Mesenchymal stem cell (in vitro differentiated cells and primary cell): Measurements from ENCODE around the gene CAMTA1.
A peak's percentile ranks its signal among the peaks of the same experiment; 100 is the strongest.

Experiments used
- DNase-seq: peaks from one replicate; pipeline ENCODE4 v3.0.0-alpha.2; 2013
- H2AFZ ChIP-seq: one replicate; pipeline ENCODE4 v1.6.1; 2013; ENCODE audit warnings: low read depth, mild to moderate bottlenecking, control low read depth, inconsistent platforms, low read length, moderate library complexity
- H2AK5ac ChIP-seq: 2 replicates; pipeline ENCODE4 v1.6.1; 2013; ENCODE audit warnings: low read length, moderate library complexity, mild to moderate bottlenecking, inconsistent platforms; ENCODE audit not compliant: severe bottlenecking
- H2BK120ac ChIP-seq: one replicate; pipeline ENCODE4 v1.6.1; 2013; ENCODE audit warnings: low read depth, mild to moderate bottlenecking, inconsistent platforms, low read length, moderate library complexity
- H2BK12ac ChIP-seq, 2 experiments: one replicate each; pipeline ENCODE4 v1.6.1; 2013; ENCODE audit warnings: inconsistent platforms in 2 of 2, low read length in 2 of 2, mild to moderate bottlenecking in 2 of 2, moderate library complexity in 2 of 2, control low read depth in 1 of 2
- H2BK15ac ChIP-seq: one replicate; pipeline ENCODE4 v1.6.1; 2013; ENCODE audit warnings: mild to moderate bottlenecking, low read depth, inconsistent platforms; ENCODE audit not compliant: poor library complexity, severe bottlenecking
- H2BK5ac ChIP-seq: 2 replicates; pipeline ENCODE4 v1.6.1; 2013; ENCODE audit warnings: low read depth, mild to moderate bottlenecking, low read length, control low read depth, inconsistent platforms; ENCODE audit not compliant: poor library complexity, severe bottlenecking
- H3K14ac ChIP-seq, 2 experiments: one replicate each; pipeline ENCODE4 v1.6.1; 2013; ENCODE audit warnings: inconsistent platforms in 2 of 2, low read length in 2 of 2, control low read depth in 1 of 2, mild to moderate bottlenecking in 1 of 2, moderate library complexity in 1 of 2
- H3K18ac ChIP-seq, 2 experiments: one replicate each; pipeline ENCODE4 v1.6.1; 2013; ENCODE audit warnings: inconsistent platforms in 2 of 2, low read length in 2 of 2, control low read depth in 1 of 2, low read depth in 1 of 2, mild to moderate bottlenecking in 1 of 2
- H3K23ac ChIP-seq, 2 experiments: one replicate each; pipeline ENCODE4 v1.6.1; 2013; ENCODE audit warnings: inconsistent platforms in 2 of 2, low read length in 2 of 2, mild to moderate bottlenecking in 2 of 2, moderate library complexity in 2 of 2, control low read depth in 1 of 2
- H3K27ac ChIP-seq: 2 replicates; pipeline ENCODE4 v1.5.1; 2013; ENCODE audit warnings: mild to moderate bottlenecking, moderate library complexity, low read length, control low read depth, inconsistent platforms; ENCODE audit not compliant: poor library complexity, severe bottlenecking
- H3K27me3 ChIP-seq, 2 experiments: 2 replicates each; pipeline versions ENCODE4 v1.6.1 to v1.7.0; 2013; ENCODE audit warnings: low read length in 2 of 2, mild to moderate bottlenecking in 2 of 2, moderate library complexity in 2 of 2, control low read depth in 1 of 2, inconsistent platforms in 1 of 2; ENCODE audit not compliant: control insufficient read depth in 1 of 2, insufficient read depth in 1 of 2
- H3K36me3 ChIP-seq, 2 experiments: 2 replicates each; pipeline versions ENCODE4 v1.6.1 to v1.7.0; 2013; ENCODE audit warnings: low read length in 2 of 2, control low read depth in 1 of 2, inconsistent platforms in 1 of 2, low read depth in 1 of 2, mild to moderate bottlenecking in 1 of 2; ENCODE audit not compliant: insufficient read depth in 2 of 2, control insufficient read depth in 1 of 2
- H3K4ac ChIP-seq, 2 experiments: one replicate each; pipeline ENCODE4 v1.6.1; 2013; ENCODE audit warnings: inconsistent platforms in 2 of 2, low read length in 2 of 2, mild to moderate bottlenecking in 2 of 2, moderate library complexity in 2 of 2, control low read depth in 1 of 2, low read depth in 1 of 2
- H3K4me1 ChIP-seq: 2 replicates; pipeline ENCODE4 v1.6.1; 2013; ENCODE audit warnings: low read depth, low read length, control low read depth; ENCODE audit not compliant: control insufficient read depth, insufficient read depth
- H3K4me2 ChIP-seq: 2 replicates; pipeline ENCODE4 v1.6.1; 2013; ENCODE audit warnings: low read length, mild to moderate bottlenecking, inconsistent platforms; ENCODE audit not compliant: poor library complexity, severe bottlenecking
- H3K4me3 ChIP-seq, 2 experiments: 2 replicates each; pipeline versions ENCODE4 v1.5.1 to v1.7.0; 2013; ENCODE audit warnings: low read length in 2 of 2, mild to moderate bottlenecking in 2 of 2, control low read depth in 1 of 2, low read depth in 1 of 2; ENCODE audit not compliant: insufficient read depth in 1 of 2
- H3K79me1 ChIP-seq: replicated peaks from 2 replicates; pipeline ENCODE4 v1.6.1; 2013; ENCODE audit warnings: mild to moderate bottlenecking, control low read depth, low read length, inconsistent platforms; ENCODE audit not compliant: poor library complexity, severe bottlenecking
- H3K9ac ChIP-seq: 2 replicates; pipeline ENCODE4 v1.7.0; 2013; ENCODE audit warnings: mild to moderate bottlenecking, low read length, moderate library complexity
- H3K9me3 ChIP-seq: 2 replicates; pipeline ENCODE4 v1.7.0; 2013; ENCODE audit warnings: mild to moderate bottlenecking, low read length; ENCODE audit not compliant: control insufficient read depth
- H4K8ac ChIP-seq: one replicate; pipeline ENCODE4 v1.6.1; 2013; ENCODE audit warnings: inconsistent platforms, mild to moderate bottlenecking, low read length, moderate library complexity
- H4K91ac ChIP-seq: one replicate; pipeline ENCODE4 v1.6.1; 2013; ENCODE audit warnings: mild to moderate bottlenecking, low read length, inconsistent platforms
- WGBS: methylation state at CpG from one replicate; pipeline ENCODE4 v1.1.7; 2013; ENCODE audit warnings: mixed read lengths; 5-methylcytosine and 5-hydroxymethylcytosine counted together

CAMTA1 gene

GRCh38 chr1:7643530-7643929, 858.3 kb downstream of the CAMTA1 start:
- no peaks in the 10 kb centered on the region for H3K36me3 ChIP-seq
- no peak for DNase-seq
- H2BK12ac ChIP-seq = no peak overlapping the region
- no peaks in the 10 kb centered on the region for H3K79me1 ChIP-seq
- no peak overlapping the region for H3K4me2 ChIP-seq
- H4K8ac ChIP-seq = no peak overlapping the region
- H3K23ac ChIP-seq = no peak overlapping the region
- H3K9me3 ChIP-seq = peaks cover 6% of the 10 kb centered on the region
- no peak overlapping the region for H2AK5ac ChIP-seq
- WGBS = 91% methylated on average over 11 of the region's 11 CpGs
- H2BK120ac ChIP-seq = no peak overlapping the region
- H3K27ac ChIP-seq = no peak overlapping the region
- no peak overlapping the region for H3K14ac ChIP-seq
- no peak overlapping the region for H3K4me3 ChIP-seq
- H3K4me1 ChIP-seq = peaks cover 33% of the 10 kb centered on the region
- no peak overlapping the region for H2BK15ac ChIP-seq
- no peak overlapping the region for H2BK5ac ChIP-seq
- no peak overlapping the region for H3K9ac ChIP-seq
- H3K4ac ChIP-seq = no peak overlapping the region
- H3K18ac ChIP-seq = no peak overlapping the region
- no peak overlapping the region for H2AFZ ChIP-seq
- H3K27me3 ChIP-seq = peaks cover 0 to 57% of the 10 kb centered on the region in 2 experiments
- no peak overlapping the region for H4K91ac ChIP-seq

- WGBS = 74% methylated on average over 3 of the region's 3 CpGs
These were observed 858.8 kb downstream of the CAMTA1 start for GRCh38 chr1:7644086-7644485.

GRCh38 chr1:7644961-7645750, 859.9 kb downstream of the CAMTA1 start:
- 91% methylated on average over 16 of the region's 16 CpGs for WGBS
- Histone ChIP-seq H3K4me1 (peaks cover 33% of the 10 kb centered on the region), H3K4me2 (no peak overlapping the region), H2BK120ac (no peak overlapping the region), H4K91ac (no peak overlapping the region), H2AK5ac (peak overlapping the region; percentile 21), H2AFZ (no peak overlapping the region), H3K36me3 (no peaks in the 10 kb centered on the region), H2BK5ac (no peak overlapping the region), H3K9me3 (peaks cover 6% of the 10 kb centered on the region), H3K23ac (no peak overlapping the region), H3K27ac (no peak overlapping the region), H3K14ac (no peak overlapping the region), H2BK12ac (no peak overlapping the region), H4K8ac (no peak overlapping the region), H3K27me3 (peaks cover 4 to 66% of the 10 kb centered on the region in 2 experiments), H3K9ac (no peak overlapping the region), H2BK15ac (no peak overlapping the region), H3K79me1 (no peaks in the 10 kb centered on the region), H3K4me3 (no peak overlapping the region), H3K18ac (no peak overlapping the region), H3K4ac (no peak overlapping the region)
- no peak for DNase-seq

More at GRCh38 chr1:7644086-7644485, 858.8 kb downstream of the CAMTA1 start:
- no peak overlapping the region for H3K4ac ChIP-seq
- no peak for DNase-seq
- H3K79me1 ChIP-seq = no peaks in the 10 kb centered on the region
- no peak overlapping the region for H2BK5ac ChIP-seq
- H3K18ac ChIP-seq = no peak overlapping the region
- H4K8ac ChIP-seq = no peak overlapping the region
- H4K91ac ChIP-seq = no peak overlapping the region
- no peak overlapping the region for H3K23ac ChIP-seq
- H3K4me1 ChIP-seq = peaks cover 33% of the 10 kb centered on the region
- no peak overlapping the region for H2BK12ac ChIP-seq
- peaks cover 6% of the 10 kb centered on the region for H3K9me3 ChIP-seq
- no peak overlapping the region for H2AFZ ChIP-seq
- no peak overlapping the region for H2AK5ac ChIP-seq
- H3K4me2 ChIP-seq = no peak overlapping the region
- H3K36me3 ChIP-seq = no peaks in the 10 kb centered on the region
- H3K9ac ChIP-seq = no peak overlapping the region
- H3K4me3 ChIP-seq = no peak overlapping the region
- H3K27ac ChIP-seq = no peak overlapping the region
- H3K14ac ChIP-seq = no peak overlapping the region
- H2BK120ac ChIP-seq = no peak overlapping the region
- no peak overlapping the region for H2BK15ac ChIP-seq
- peaks cover 3 to 59% of the 10 kb centered on the region in 2 experiments for H3K27me3 ChIP-seq

GRCh38 chr1:7645751-7646048, 860.4 kb downstream of the CAMTA1 start:
- Histone ChIP-seq H3K9me3 (peaks cover 6% of the 10 kb centered on the region), H3K4me2 (no peak overlapping the region), H2AK5ac (no peak overlapping the region), H3K27ac (no peak overlapping the region), H3K79me1 (no peaks in the 10 kb centered on the region), H3K18ac (no peak overlapping the region), H3K14ac (no peak overlapping the region), H2BK5ac (no peak overlapping the region), H3K4me1 (peaks cover 33% of the 10 kb centered on the region), H3K23ac (no peak overlapping the region), H4K8ac (no peak overlapping the region), H2BK12ac (no peak overlapping the region), H4K91ac (peak overlapping the region; percentile 5), H2BK15ac (no peak overlapping the region), H3K4me3 (no peak overlapping the region), H3K9ac (no peak overlapping the region), H2BK120ac (no peak overlapping the region), H3K27me3 (peaks cover 4 to 67% of the 10 kb centered on the region in 2 experiments), H3K4ac (no peak overlapping the region), H2AFZ (no peak overlapping the region), H3K36me3 (no peaks in the 10 kb centered on the region)
- WGBS = 100% methylated on average over 6 of the region's 7 CpGs
- no peak for DNase-seq
